Mucosa of stomach (tissue), 1 donor: ENCODE results near the gene RAB6A.
"Not testable (repeated sequence)": the region's sequence is repeated elsewhere in the genome, so short reads cannot be mapped to it uniquely, and the experiment has no call there.

Experiments used
- H3K27me3 ChIP-seq: one replicate; pipeline ENCODE4 v1.7.0; 2013; ENCODE audit warnings: mild to moderate bottlenecking, low read length; ENCODE audit not compliant: control insufficient read depth, insufficient read depth
- H3K36me3 ChIP-seq: one replicate; pipeline ENCODE4 v1.7.0; 2013; ENCODE audit warnings: low read length; ENCODE audit not compliant: control insufficient read depth, insufficient read depth
- H3K4me1 ChIP-seq: one replicate; pipeline ENCODE4 v1.7.0; 2013; ENCODE audit warnings: mild to moderate bottlenecking, low read length; ENCODE audit not compliant: control insufficient read depth, insufficient read depth
- H3K4me3 ChIP-seq: one replicate; pipeline ENCODE4 v1.7.0; 2013; ENCODE audit warnings: low read length
- H3K9ac ChIP-seq: one replicate; pipeline ENCODE4 v1.7.0; 2013; ENCODE audit warnings: mild to moderate bottlenecking, low read length, moderate library complexity
- H3K9me3 ChIP-seq: one replicate; pipeline ENCODE4 v1.7.0; 2013; ENCODE audit warnings: mild to moderate bottlenecking, low read length, moderate library complexity; ENCODE audit not compliant: control insufficient read depth
- donor health status: Pancreatic carcinoma.

Gene RAB6A

DNA sequence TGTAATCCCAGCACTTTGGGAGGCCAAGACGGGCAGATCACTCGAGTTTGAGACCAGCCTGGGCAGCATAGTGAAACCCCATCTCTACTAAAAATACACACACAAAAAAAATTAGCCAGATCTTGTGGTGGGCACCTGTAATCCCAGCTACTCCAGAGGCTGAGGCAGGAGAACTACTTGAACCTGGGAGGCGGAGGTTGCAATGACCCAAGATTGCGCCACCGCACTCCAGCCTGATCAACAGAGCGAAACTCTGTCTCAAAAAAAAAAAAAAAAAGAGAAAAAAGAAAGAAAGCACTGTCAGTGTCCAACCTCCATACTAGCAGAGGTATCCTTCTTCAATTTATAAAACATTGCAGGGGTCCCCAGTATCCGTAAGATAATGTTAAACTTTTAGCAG lies 17.8 kb downstream of the RAB6A start:
- no peaks in the 10 kb centered on the region for H3K9me3 ChIP-seq
- H3K4me3 ChIP-seq: no peak overlapping the region
- H3K27me3 ChIP-seq: no peaks in the 10 kb centered on the region
- H3K36me3 ChIP-seq: no peaks in the 10 kb centered on the region
- peaks cover 14% of the 10 kb centered on the region for H3K4me1 ChIP-seq
- H3K9ac ChIP-seq: no peak overlapping the region

DNA sequence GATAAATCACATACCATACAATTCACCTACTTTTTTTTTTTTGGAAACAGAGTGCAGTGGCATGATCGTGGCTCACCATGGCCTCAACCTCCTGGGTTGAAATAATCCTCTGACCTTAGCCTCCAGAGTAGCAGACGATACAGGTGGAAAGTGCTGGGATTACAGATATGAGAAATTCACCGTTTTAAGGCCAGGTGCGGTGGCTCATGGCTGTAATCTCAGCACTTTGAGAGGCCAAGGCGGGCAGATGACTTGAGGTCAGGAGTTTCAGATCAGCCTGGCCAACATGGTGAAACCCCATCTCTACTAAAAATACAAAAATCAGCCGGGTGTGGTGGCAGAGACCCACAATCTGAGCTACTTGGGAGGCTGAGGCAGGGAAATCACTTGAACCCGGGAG lies 24.9 kb downstream of the RAB6A start:
- not testable (repeated sequence) for H3K4me3 ChIP-seq, H3K4me1 ChIP-seq, H3K27me3 ChIP-seq, H3K36me3 ChIP-seq, H3K9ac ChIP-seq, H3K9me3 ChIP-seq

DNA sequence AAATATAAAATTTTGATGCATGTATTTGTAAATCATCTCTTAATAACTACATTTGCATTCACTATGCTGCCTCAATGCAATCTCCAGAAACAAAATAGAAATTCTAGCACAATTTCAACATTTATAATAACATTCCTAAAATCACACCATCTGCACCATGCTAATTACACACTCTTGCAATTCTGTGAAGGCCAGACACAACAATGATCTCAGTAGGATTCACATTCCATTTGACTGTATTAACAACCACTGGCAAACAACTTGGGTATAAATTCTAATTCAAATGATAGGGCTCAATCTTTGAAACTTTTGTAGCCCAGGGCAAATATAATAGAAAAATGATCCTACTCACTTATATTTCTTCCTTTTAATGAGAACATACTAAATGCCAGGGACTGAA lies 25.9 kb downstream of the RAB6A start:
- Histone ChIP-seq H3K4me1 (no peaks in the 10 kb centered on the region), H3K36me3 (no peaks in the 10 kb centered on the region), H3K9me3 (no peaks in the 10 kb centered on the region), H3K9ac (no peak overlapping the region), H3K27me3 (no peaks in the 10 kb centered on the region), H3K4me3 (no peak overlapping the region)

- not testable (repeated sequence) for H3K36me3 ChIP-seq, H3K27me3 ChIP-seq, H3K4me1 ChIP-seq, H3K9ac ChIP-seq, H3K9me3 ChIP-seq, H3K4me3 ChIP-seq
Observed at GRCh38 chr11:73734011-73734410, 26.9 kb downstream of the RAB6A start.

DNA sequence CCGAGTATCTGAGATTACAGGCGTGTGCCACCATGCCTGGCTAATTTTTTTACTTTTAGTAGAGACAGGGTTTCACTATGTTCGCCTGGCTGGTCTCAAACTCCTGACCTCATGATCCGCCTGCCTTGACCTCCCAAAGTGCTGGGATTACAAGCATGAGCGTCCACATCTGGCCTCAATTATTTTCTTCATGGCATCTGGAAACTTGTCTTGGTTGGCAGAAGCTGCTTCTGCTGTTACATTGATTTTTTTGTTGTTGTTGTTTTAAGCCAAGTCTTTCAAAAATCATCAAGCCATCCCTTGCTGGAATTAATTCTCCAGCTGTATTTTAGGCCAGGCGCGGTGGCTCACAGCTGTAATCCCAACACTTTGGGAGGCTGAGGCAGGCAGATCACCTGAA lies 27.9 kb downstream of the RAB6A start:
- H3K27me3 ChIP-seq, H3K36me3 ChIP-seq, H3K4me1 ChIP-seq, H3K4me3 ChIP-seq, H3K9ac ChIP-seq, H3K9me3 ChIP-seq: not testable (repeated sequence)

- Histone ChIP-seq H3K27me3 (no peaks in the 10 kb centered on the region), H3K4me3 (no peak overlapping the region), H3K9me3 (no peaks in the 10 kb centered on the region), H3K36me3 (no peaks in the 10 kb centered on the region), H3K4me1 (no peaks in the 10 kb centered on the region), H3K9ac (no peak overlapping the region)
Observed at GRCh38 chr11:73729594-73730206, 31.2 kb downstream of the RAB6A start.

- Histone ChIP-seq H3K36me3 (no peaks in the 10 kb centered on the region), H3K4me1 (no peaks in the 10 kb centered on the region), H3K9ac (no peak overlapping the region), H3K4me3 (no peak overlapping the region), H3K9me3 (no peaks in the 10 kb centered on the region), H3K27me3 (no peaks in the 10 kb centered on the region)
Observed at GRCh38 chr11:73728000-73728399, 32.9 kb downstream of the RAB6A start.

- Histone ChIP-seq H3K9me3 (no peaks in the 10 kb centered on the region), H3K9ac (no peak overlapping the region), H3K27me3 (no peaks in the 10 kb centered on the region), H3K4me3 (no peak overlapping the region), H3K36me3 (no peaks in the 10 kb centered on the region), H3K4me1 (no peaks in the 10 kb centered on the region)
Observed at GRCh38 chr11:73726825-73727224, 34.0 kb downstream of the RAB6A start.

DNA sequence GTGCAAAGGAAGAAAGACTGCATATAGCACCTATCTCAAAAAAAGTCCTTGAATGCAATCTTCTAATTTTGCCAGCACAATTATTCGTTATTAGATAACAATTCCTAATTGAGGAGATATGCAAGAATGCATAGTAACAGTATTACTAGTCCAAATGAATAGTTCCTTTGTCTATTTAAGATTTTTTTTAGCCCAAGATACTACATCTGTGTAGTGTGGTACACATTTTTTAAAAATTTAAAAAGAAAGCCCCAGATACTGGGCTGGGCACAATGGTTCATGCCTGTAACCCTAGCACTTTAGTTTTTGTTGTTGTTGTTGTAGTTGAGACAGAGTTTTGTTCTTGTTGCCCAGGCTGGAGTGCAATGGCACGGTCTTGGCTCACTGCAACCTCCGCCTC lies 43.7 kb downstream of the RAB6A start:
- no peaks in the 10 kb centered on the region for H3K4me1 ChIP-seq
- no peaks in the 10 kb centered on the region for H3K27me3 ChIP-seq
- H3K9ac ChIP-seq: no peak overlapping the region
- no peaks in the 10 kb centered on the region for H3K36me3 ChIP-seq
- H3K9me3 ChIP-seq: no peaks in the 10 kb centered on the region
- H3K4me3 ChIP-seq: no peak overlapping the region

- no peak overlapping the region for H3K9ac ChIP-seq
- no peaks in the 10 kb centered on the region for H3K27me3 ChIP-seq
- no peaks in the 10 kb centered on the region for H3K9me3 ChIP-seq
- H3K4me1 ChIP-seq: no peaks in the 10 kb centered on the region
- H3K36me3 ChIP-seq: no peaks in the 10 kb centered on the region
- H3K4me3 ChIP-seq: no peak overlapping the region
Observed at GRCh38 chr11:73716153-73717056, 44.5 kb downstream of the RAB6A start.

DNA sequence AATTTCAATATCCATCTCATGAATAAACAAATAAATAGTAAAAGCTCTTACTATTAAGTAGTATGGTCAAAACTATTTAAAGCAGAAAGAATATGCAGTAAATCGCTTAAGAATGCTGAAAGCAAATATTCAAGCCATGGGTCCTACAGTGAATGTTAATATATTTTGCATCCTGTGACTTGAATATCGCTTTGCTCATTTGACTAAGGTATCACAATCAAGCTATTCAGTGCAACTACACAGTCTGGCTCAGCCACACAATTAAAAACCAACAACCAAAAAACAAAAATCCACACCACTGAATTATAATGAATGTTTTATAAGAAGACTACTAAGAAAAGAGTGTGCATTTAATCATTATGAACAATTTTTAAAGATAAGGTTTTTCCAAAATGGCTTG lies 45.3 kb downstream of the RAB6A start:
- Histone ChIP-seq H3K9me3 (no peaks in the 10 kb centered on the region), H3K9ac (no peak overlapping the region), H3K4me1 (no peaks in the 10 kb centered on the region), H3K36me3 (no peaks in the 10 kb centered on the region), H3K27me3 (no peaks in the 10 kb centered on the region), H3K4me3 (no peak overlapping the region)

- Histone ChIP-seq H3K4me1 (no peaks in the 10 kb centered on the region), H3K9ac (no peak overlapping the region), H3K9me3 (no peaks in the 10 kb centered on the region), H3K27me3 (no peaks in the 10 kb centered on the region), H3K4me3 (no peak overlapping the region), H3K36me3 (peaks cover 4% of the 10 kb centered on the region)
Observed at GRCh38 chr11:73710964-73711363, 49.9 kb downstream of the RAB6A start.
